ENCODE measurements around the gene SLC2A13.

- TF ChIP-seq CTCF (conservative IDR thresholded peaks at IDR 0.05) (no peak), EZH2 (IDR thresholded peaks at IDR 0.05; ENCODE audit: low read depth) (no peak)
These were observed 36.3 kb upstream of the SLC2A13 start for GRCh38 chr12:40142001-40142744.
